Muscle layer of duodenum (tissue), 2 donors: ENCODE data around the gene RIMS4.

Experiments used
- H3K27ac ChIP-seq: one replicate; pipeline ENCODE4 v1.7.0; 2013; ENCODE audit warnings: mild to moderate bottlenecking, low read length
- H3K27me3 ChIP-seq: one replicate; pipeline ENCODE4 v1.7.0; 2013; ENCODE audit warnings: low read depth, mild to moderate bottlenecking, control low read depth, low read length
- H3K36me3 ChIP-seq, 2 donors: one replicate each; pipeline ENCODE4 v1.7.0; 2013; ENCODE audit warnings: low read length in 2 of 2, control low read depth in 1 of 2, mild to moderate bottlenecking in 1 of 2; ENCODE audit not compliant: insufficient read depth in 2 of 2, control insufficient read depth in 1 of 2
- H3K4me1 ChIP-seq, 2 donors: one replicate each; pipeline ENCODE4 v1.7.0; 2013; ENCODE audit warnings: low read length in 2 of 2, mild to moderate bottlenecking in 2 of 2, control low read depth in 1 of 2, moderate library complexity in 1 of 2; ENCODE audit not compliant: insufficient read depth in 2 of 2, control insufficient read depth in 1 of 2
- H3K4me3 ChIP-seq, 2 donors: one replicate each; pipeline ENCODE4 v1.7.0; 2013; ENCODE audit warnings: low read length in 2 of 2, low read depth in 1 of 2, mild to moderate bottlenecking in 1 of 2
- H3K9me3 ChIP-seq, 2 donors: one replicate each; pipeline ENCODE4 v1.7.0; 2013; ENCODE audit warnings: low read length in 2 of 2, control low read depth in 1 of 2, mild to moderate bottlenecking in 1 of 2; ENCODE audit not compliant: control insufficient read depth in 1 of 2
- donor health status: healthy.

The RIMS4 gene

DNA sequence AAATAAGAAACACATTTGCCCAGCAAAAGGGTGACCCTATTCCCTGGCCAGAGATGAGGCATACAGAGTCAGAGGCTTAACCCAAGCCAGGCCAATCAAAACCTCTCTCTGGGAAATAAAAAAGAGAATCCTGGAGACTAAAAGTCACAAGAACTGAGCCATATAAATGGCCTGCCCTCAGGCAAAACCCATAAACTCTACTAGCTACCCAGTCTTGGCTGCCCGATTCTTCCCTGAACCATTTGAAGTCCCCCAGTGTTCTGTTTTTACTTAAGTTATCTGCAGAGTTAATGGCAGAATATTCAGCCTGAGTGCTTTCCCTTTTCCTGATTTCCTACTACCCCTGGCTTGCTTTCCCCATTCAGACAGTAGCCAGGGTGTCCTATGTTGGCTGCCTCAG, 50.8 kb downstream of the RIMS4 start:
- H3K36me3 ChIP-seq = no peaks in the 10 kb centered on the region
- no peaks in the 10 kb centered on the region for H3K27me3 ChIP-seq
- H3K27ac ChIP-seq = no peak overlapping the region
- H3K4me1 ChIP-seq = no peaks in the 10 kb centered on the region
- no peak overlapping the region for H3K4me3 ChIP-seq
- H3K9me3 ChIP-seq = no peaks in the 10 kb centered on the region

GRCh38 chr20:44758247-44759101, 51.9 kb downstream of the RIMS4 start:
- H3K36me3 ChIP-seq = no peaks in the 10 kb centered on the region
- H3K27ac ChIP-seq = no peak overlapping the region
- no peaks in the 10 kb centered on the region for H3K27me3 ChIP-seq
- H3K4me1 ChIP-seq = no peaks in the 10 kb centered on the region
- H3K9me3 ChIP-seq = no peaks in the 10 kb centered on the region
- H3K4me3 ChIP-seq = no peak overlapping the region

- Histone ChIP-seq H3K27ac (no peak overlapping the region), H3K4me3 (no peak overlapping the region), H3K36me3 (no peaks in the 10 kb centered on the region), H3K27me3 (no peaks in the 10 kb centered on the region), H3K4me1 (no peaks in the 10 kb centered on the region), H3K9me3 (no peaks in the 10 kb centered on the region)
These were observed 53.4 kb downstream of the RIMS4 start for GRCh38 chr20:44756956-44757355.

DNA sequence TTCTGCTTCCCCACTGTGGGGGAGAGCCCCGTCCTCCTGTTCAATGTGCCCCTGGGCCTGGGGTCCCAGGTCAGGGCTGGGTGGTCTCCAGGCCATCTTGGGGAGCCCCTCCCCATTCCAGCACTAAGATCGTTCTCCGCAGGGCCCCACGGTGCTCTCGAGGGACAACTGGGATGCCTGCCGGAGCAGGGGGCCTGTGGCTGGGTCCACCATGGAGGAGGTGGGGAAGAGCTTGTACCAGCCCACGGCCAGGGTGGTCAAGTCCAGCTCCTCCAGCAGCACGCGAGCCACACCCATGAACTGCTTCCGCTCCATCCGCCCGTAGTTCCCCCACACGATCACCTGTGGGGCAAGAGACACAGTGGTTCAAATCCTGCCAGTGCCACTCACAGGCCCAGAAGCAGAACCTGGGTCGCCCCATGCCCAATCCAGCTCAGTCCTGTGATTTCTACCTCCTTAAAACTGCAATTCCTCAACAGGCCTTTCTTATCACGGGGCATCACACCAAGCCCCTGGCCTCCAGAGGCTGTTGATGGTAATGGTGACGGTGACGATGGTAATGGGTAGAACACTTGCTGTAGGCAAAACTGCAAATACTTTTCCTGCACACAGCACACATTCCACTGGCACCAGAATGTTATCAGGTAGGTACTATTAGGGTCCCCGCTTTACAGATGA, 54.2 kb downstream of the RIMS4 start:
- Histone ChIP-seq H3K27me3 (peaks cover under 1% of the 10 kb centered on the region), H3K27ac (no peak overlapping the region), H3K9me3 (no peaks in the 10 kb centered on the region), H3K4me1 (no peaks in the 10 kb centered on the region), H3K4me3 (no peak overlapping the region), H3K36me3 (no peaks in the 10 kb centered on the region)

DNA sequence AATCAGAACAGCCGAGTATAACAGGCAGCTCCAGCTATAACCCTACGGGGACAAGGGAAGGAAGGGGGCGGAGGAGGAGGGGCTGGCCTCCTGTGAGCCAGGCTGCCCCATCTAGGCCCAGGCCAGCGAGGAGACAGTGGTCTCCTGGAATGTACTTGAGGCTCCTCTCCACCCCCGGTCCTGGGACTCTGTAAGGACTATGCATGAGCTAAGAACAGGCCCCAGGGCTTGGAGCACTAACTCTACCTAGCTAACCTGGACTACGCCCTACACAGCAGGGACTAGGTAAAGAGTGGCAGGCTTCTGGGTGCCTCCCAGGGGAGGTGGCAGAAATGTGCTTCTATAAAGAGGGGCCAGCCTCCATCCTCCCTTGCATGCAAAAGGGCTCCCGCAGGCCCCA, 55.8 kb downstream of the RIMS4 start:
- H3K27ac ChIP-seq = no peak overlapping the region
- H3K4me3 ChIP-seq = no peak overlapping the region
- H3K27me3 ChIP-seq = peaks cover 6% of the 10 kb centered on the region
- H3K4me1 ChIP-seq = no peaks in the 10 kb centered on the region
- H3K36me3 ChIP-seq = no peaks in the 10 kb centered on the region
- H3K9me3 ChIP-seq = no peaks in the 10 kb centered on the region

GRCh38 chr20:44752099-44752931, 58.0 kb downstream of the RIMS4 start:
- H3K36me3 ChIP-seq = no peaks in the 10 kb centered on the region
- peaks cover 0 to under 1% of the 10 kb centered on the region in 2 donors for H3K4me1 ChIP-seq
- no peak overlapping the region for H3K27ac ChIP-seq
- H3K9me3 ChIP-seq = no peaks in the 10 kb centered on the region
- H3K27me3 ChIP-seq = peaks cover 10% of the 10 kb centered on the region
- no peak overlapping the region for H3K4me3 ChIP-seq

DNA sequence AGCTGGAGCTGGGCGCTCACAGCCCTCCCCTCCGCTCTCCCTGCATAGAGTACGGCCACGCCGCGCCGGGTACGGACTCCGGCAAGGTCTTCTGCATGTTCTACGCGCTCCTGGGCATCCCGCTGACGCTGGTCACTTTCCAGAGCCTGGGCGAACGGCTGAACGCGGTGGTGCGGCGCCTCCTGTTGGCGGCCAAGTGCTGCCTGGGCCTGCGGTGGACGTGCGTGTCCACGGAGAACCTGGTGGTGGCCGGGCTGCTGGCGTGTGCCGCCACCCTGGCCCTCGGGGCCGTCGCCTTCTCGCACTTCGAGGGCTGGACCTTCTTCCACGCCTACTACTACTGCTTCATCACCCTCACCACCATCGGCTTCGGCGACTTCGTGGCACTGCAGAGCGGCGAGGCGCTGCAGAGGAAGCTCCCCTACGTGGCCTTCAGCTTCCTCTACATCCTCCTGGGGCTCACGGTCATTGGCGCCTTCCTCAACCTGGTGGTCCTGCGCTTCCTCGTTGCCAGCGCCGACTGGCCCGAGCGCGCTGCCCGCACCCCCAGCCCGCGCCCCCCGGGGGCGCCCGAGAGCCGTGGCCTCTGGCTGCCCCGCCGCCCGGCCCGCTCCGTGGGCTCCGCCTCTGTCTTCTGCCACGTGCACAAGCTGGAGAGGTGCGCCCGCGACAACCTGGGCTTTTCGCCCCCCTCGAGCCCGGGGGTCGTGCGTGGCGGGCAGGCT, 60.1 kb downstream of the RIMS4 start:
- Histone ChIP-seq H3K27ac (no peak overlapping the region), H3K4me3 (no peak overlapping the region), H3K4me1 (peaks cover 0 to 4% of the 10 kb centered on the region in 2 donors), H3K27me3 (peaks cover 22% of the 10 kb centered on the region), H3K9me3 (no peaks in the 10 kb centered on the region), H3K36me3 (no peaks in the 10 kb centered on the region)

DNA sequence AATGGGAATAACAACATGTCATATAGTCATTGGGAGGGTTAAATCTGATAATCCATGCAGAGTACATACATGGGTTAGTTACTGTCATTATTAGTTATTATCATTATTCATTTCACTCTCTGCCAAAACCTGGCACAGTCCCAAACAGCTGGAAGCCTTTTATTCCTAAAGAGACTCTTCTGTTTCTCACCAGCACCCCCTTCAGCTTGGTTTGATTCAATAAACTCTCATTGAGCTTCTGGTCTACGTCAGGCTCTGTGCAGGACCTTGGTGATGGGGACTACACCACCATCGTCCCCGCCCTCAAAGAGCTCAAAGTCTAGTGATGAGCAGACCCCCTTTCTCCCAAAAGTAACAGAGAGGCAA, 62.4 kb downstream of the RIMS4 start:
- Histone ChIP-seq H3K36me3 (no peaks in the 10 kb centered on the region), H3K27ac (no peak overlapping the region), H3K27me3 (peaks cover 26% of the 10 kb centered on the region), H3K4me3 (no peak overlapping the region), H3K9me3 (no peaks in the 10 kb centered on the region), H3K4me1 (peaks cover 0 to 4% of the 10 kb centered on the region in 2 donors)

- H3K4me1 ChIP-seq = peaks cover 0 to 4% of the 10 kb centered on the region in 2 donors
These were observed 63.0 kb downstream of the RIMS4 start for GRCh38 chr20:44747166-44748004.

GRCh38 chr20:44746367-44747165, 63.8 kb downstream of the RIMS4 start:
- H3K9me3 ChIP-seq = no peaks in the 10 kb centered on the region
- H3K4me3 ChIP-seq = peak overlapping the region; percentile 17 to 65
- H3K4me1 ChIP-seq = peaks cover 0 to 4% of the 10 kb centered on the region in 2 donors
- no peak overlapping the region for H3K27ac ChIP-seq
- no peaks in the 10 kb centered on the region for H3K36me3 ChIP-seq
- peaks cover 29% of the 10 kb centered on the region for H3K27me3 ChIP-seq

More at GRCh38 chr20:44747166-44748004, 63.0 kb downstream of the RIMS4 start:
- Histone ChIP-seq H3K4me3 (no peak overlapping the region), H3K36me3 (no peaks in the 10 kb centered on the region), H3K27ac (no peak overlapping the region), H3K9me3 (no peaks in the 10 kb centered on the region), H3K27me3 (peaks cover 29% of the 10 kb centered on the region)
